PC-9 (cell line): Measurements from ENCODE around the gene TSHR.
A peak's percentile ranks its signal among the peaks of the same experiment; 100 is the strongest.

ENCODE experiments used
- EZH2 ChIP-seq: fragments of 200-600 bp; sonication (generic); IDR thresholded peaks from 2 replicates; pipeline ENCODE4 v1.8.0; 2017; ENCODE audit warnings: antibody characterized with exemption, low read depth
- TF ChIP-seq, protein P1 (sequence below): fragments of 200-600 bp; sonication (generic); conservative IDR thresholded peaks from 2 replicates; pipeline ENCODE4 v1.6.1; 2017; ENCODE audit warnings: mixed run types, antibody characterized with exemption, mild to moderate bottlenecking, moderate library complexity

DNA sequence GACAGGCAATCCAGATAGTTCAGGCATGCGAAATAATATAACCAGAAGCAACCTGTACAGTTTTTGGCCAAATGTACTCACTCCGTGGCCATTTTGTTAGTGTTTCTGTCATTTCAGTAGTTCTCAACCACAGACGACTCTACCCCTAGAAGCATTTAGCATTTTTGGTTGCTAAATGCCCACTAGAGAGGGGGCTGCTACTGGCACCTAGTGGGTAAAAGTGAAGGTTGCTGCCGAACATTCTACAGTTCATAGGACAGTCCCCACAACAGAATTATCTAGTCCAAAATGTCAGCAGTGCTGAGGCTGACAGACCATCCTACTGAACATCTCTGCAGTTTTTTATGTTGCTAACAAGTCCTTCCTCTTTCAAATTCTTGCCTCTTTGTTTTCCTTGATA is 107.4 kb downstream of the TSHR start:
- TF ChIP-seq, protein P1, sequence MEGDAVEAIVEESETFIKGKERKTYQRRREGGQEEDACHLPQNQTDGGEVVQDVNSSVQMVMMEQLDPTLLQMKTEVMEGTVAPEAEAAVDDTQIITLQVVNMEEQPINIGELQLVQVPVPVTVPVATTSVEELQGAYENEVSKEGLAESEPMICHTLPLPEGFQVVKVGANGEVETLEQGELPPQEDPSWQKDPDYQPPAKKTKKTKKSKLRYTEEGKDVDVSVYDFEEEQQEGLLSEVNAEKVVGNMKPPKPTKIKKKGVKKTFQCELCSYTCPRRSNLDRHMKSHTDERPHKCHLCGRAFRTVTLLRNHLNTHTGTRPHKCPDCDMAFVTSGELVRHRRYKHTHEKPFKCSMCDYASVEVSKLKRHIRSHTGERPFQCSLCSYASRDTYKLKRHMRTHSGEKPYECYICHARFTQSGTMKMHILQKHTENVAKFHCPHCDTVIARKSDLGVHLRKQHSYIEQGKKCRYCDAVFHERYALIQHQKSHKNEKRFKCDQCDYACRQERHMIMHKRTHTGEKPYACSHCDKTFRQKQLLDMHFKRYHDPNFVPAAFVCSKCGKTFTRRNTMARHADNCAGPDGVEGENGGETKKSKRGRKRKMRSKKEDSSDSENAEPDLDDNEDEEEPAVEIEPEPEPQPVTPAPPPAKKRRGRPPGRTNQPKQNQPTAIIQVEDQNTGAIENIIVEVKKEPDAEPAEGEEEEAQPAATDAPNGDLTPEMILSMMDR = peak; percentile 44; the same call in 1 of the 2 replicates
- TF ChIP-seq EZH2 = no peak
